ENCODE data around the gene IGSF8.

The IGSF8 gene

DNA sequence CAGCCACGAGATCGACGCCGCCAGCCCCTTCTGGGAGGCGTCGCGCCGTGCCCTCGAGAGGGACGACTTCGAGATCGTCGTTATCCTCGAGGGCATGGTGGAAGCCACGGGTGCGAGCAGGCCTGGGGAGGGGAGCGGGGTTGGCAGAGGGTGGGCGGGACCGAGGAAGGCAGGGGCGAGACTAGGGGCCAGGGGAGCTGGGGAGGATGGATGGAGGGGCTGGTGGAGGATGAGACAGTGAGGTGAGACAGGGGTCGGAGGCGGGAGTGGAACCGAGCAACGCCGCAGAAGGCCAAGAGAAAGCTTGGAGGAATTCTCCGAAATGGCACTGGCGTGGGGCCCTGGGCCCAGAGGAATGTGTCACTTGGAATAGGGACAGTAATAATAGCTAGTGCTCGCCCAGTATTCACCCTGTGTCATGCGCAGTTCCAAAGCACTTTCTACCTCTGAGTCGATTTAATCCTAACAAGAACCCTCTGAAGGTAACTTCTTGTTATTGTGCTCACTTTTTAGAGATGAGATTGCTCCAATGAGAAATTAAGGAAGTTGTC lies 13.6 kb downstream of the IGSF8 start:
- DNase-seq, result no peak

DNA sequence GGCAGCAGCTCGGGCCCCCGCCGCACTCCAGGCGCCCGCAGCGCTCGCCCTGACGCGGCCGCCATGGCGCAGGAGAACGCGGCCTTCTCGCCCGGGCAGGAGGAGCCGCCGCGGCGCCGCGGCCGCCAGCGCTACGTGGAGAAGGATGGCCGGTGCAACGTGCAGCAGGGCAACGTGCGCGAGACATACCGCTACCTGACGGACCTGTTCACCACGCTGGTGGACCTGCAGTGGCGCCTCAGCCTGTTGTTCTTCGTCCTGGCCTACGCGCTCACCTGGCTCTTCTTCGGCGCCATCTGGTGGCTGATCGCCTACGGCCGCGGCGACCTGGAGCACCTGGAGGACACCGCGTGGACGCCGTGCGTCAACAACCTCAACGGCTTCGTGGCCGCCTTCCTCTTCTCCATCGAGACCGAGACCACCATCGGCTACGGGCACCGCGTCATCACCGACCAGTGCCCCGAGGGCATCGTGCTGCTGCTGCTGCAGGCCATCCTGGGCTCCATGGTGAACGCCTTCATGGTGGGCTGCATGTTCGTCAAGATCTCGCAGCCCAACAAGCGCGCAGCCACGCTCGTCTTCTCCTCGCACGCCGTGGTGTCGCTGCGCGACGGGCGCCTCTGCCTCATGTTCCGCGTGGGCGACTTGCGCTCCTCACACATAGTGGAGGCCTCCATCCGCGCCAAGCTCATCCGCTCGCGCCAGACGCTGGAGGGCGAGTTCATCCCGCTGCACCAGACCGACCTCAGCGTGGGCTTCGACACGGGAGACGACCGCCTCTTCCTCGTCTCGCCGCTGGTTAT lies 14.2 kb downstream of the IGSF8 start:
- DNase-seq, result peak; percentile 43 to 70 (median 62)

DNA sequence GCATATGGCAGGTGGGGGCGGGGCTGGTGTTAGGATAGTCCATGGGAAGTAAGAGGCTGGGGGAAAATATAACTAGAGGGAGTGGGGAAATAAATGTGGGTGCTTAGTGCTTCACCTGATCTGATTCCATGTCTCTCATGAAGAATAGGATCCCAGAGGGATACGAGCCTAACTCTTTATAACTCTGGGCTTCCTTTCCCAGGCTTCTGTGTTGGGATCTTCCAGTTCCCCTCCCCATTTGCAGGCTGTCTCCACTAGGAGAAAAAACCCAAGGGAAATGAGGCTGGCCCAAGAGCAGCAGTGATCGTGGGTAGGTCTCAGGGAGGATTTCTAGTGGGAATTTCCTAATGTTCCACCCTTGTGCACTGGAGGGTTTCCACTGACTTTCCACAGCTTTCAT lies 15.5 kb downstream of the IGSF8 start:
- DNase-seq, result no peak

- no peak for DNase-seq
Measured at GRCh38 chr1:160082487-160082886, 15.9 kb downstream of the IGSF8 start.

- DNase-seq, result no peak
Measured at GRCh38 chr1:160081261-160081936, 17.0 kb downstream of the IGSF8 start, which contains the start of gene KCNJ9. Gene KCNJ9, plus strand, starts transcription at chr1:160081538. Its CDS starts 2,493 bp downstream, at chr1:160084031.

- DNase-seq, result no peak
Measured at GRCh38 chr1:160080381-160081100, 17.9 kb downstream of the IGSF8 start.

DNA sequence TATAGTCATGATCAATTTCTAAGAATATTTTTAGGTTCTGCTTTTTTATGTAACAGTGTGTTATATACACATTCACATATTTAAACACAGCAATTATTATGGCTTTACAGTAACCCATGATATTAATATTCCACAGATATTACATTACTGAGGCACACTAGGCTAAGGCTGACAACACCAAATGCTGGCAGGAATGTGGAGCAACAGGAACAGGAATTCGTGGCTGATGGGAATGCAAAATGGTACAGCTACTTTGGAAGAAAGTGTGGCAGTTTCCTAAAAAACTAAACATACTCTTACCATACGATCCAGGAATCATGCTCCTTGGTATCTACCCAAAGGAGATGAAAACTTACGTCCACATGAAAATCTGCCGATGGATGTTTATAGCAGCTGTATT lies 19.0 kb downstream of the IGSF8 start:
- no peak for DNase-seq

GRCh38 chr1:160078512-160079195 lies 19.8 kb downstream of the IGSF8 start:
- DNase-seq, result peak; percentile 9 to 63 (median 40)

- no peak for DNase-seq
Measured at GRCh38 chr1:160077486-160077885, 20.9 kb downstream of the IGSF8 start.

DNA sequence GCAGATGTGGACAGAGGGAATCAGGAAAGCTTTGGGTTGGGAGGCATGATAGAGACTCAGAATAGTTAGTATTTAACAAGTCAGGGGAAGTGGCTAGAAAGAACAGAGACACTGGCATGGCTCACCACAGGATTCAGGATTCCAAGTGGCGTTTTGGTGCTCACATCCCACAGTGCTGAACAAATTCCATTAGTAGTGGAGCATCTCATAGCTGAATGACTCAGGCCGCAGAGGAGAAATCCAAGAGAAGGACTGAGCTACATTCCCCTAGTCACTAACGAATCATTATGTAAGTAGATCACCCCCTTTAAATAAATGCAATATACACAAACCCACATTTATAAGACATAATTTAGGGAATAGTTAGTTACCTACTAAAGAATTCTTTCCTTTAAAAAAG lies 22.1 kb downstream of the IGSF8 start:
- no peak for DNase-seq

DNA sequence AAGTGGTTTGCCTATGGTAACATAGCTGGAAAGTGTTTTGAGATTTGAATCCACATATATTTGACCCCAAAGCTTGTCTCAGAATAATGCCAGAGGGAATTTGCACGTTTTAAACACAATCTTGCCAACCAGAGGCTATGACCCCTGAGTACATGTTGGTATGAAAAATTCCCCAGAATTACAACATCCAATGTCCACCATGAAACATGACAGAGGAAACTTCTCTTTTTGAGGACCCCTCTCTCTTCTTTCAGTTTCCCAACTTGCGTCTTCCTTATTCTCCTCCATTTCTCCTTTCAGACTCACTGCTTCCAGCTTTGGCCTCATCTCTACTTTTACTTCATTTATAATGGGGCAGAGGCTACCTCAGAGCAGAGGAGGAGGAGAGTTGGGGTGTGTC lies 22.6 kb downstream of the IGSF8 start:
- no peak for DNase-seq

DNA sequence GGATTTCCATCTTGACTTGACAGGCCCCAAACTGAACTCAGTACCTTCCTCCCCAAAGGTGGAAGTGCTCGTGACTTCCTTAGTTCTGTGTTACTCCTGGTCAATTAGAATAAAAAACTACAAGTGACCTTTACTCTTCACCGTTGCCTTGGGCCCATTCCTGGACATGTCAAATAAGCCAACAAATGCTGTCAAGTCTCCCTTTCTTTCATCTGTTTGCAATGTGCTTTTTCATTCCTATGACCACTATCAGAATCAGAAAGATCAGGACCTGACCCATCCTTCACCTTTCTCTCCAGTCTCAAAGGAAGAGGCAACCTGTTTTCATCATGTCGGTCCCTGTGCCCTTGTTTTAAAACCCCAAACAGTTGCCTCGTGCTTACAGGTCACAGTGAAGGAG lies 23.6 kb downstream of the IGSF8 start:
- DNase-seq, result no peak

DNA sequence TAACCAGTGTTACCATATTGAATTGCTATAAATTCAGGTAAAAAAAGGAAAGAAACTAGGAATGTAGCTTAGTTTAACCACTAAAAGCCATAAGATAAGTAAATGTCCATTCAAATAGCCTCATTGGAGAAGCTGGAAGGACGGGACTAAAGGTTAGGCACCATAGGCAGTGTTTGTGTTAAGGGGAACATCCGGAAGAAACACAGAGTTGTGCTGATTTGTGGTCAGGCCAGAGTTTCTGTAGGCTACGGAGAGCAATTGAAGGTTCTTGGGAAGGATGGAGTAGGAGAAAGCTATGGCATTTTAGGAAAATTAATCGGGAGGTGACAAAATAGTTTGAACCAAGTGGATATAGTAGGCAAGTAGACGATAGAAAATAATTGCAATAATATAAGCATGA lies 27.1 kb downstream of the IGSF8 start:
- no peak for DNase-seq

DNA sequence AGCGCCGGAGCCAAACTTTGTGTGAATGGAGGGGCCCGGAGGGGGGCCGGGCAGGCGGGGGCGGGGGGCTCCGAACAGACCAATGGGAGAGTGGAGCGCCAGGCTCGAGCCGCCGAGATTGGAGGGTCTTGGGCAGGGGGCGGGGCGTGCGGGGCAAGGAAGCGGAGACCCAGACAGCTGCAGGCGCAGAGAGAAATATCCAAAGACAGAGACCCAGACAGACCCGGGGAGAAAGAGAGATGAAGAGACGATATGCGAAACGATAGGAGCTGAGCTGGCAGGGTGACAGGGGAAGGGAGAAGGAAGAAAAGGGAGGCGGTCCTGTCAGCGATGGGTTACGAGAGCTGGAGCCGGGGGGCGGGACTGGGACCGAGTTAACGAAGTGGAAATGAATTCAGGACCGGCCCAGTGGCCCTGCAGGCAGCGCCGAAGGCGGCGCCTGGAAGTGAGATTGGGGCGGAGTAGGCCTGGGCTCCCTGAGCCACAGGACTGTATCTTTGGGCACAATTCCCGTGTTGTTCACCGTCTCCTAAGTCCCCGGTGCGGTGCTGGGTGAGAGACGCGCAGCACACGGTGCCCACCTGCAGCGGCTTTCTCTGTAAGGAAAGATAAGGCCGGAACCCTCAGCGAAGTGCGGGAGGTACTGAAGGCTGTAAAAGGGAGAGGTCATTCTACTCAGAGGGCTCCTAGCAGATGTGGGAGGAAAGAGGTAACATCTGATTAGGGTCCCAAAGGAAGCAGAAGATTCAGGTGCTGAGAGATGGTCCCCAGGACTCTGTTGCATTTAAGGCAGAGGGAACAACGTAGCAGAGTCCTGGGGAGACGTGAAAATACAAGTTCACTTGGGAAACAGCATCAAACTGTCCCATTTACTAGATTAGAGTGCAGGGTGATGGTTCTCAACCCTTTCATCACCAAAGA lies 27.9 kb downstream of the IGSF8 start:
- peak; percentile 55 to 81 (median 72) for DNase-seq

DNA sequence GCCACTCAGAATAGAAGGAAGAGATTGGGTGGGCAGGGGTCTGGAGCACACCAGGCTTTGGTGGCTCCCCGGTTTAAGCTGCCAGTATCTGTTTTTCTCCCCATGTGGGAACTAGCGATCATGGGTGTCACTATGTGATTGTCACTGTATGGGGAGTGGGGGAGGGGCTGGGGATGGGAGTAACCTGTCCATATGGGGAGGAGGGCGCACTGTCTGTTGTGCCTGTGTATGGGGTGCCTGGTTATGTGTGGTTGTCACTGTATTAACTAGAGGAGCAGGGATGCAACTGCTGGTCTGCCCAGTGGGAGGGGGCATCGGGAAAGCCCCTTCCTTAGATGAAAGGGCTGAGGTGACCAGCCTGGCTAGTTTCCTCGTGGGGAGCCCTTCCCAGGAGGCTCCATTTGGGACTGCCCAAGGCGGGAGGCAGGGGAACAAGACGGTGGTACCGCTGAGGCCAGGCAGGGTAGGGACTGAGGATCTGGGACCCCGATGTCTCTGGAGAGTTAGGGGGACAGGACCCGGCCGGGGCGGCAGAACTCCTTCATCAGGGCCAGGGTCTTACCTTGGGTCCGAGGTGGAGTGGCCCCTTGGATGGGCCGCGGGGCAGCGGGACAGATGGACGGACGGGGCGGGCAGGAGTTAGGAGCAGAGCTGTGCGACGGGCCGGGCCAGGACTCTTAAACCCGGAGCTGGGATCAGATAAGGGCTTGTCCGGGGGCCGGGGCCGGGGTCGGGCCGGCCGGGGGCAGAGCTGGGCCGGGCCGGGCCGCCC lies 28.8 kb downstream of the IGSF8 start, which contains the start of gene KCNJ10:
KCNJ10 (minus strand) TSS at position 701 of the 772 bp plus-strand sequence. CDS start 27,628 bp downstream, outside the sequence.
- peak in 1 of 6 experiments; percentile 44 for DNase-seq

DNA sequence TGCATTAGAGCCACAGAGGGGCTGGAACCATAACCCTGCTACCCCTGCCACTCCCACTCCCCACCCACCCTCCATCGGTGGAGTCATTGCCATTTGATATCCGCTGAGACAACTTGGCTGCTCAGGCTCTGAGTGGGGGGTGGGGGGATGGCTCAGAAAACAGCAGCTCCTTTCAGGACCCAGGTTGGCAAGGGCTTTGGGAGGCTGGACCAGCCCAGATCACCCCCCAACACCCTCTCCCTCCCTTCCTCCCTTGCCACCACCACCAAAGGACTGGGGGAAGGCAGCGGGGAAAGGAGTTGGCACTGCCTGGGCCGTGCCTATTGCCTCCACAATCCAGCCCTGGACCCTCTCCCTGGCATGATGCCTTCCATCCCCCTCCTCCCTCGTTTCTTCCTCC lies 30.2 kb downstream of the IGSF8 start:
- no peak for DNase-seq

DNA sequence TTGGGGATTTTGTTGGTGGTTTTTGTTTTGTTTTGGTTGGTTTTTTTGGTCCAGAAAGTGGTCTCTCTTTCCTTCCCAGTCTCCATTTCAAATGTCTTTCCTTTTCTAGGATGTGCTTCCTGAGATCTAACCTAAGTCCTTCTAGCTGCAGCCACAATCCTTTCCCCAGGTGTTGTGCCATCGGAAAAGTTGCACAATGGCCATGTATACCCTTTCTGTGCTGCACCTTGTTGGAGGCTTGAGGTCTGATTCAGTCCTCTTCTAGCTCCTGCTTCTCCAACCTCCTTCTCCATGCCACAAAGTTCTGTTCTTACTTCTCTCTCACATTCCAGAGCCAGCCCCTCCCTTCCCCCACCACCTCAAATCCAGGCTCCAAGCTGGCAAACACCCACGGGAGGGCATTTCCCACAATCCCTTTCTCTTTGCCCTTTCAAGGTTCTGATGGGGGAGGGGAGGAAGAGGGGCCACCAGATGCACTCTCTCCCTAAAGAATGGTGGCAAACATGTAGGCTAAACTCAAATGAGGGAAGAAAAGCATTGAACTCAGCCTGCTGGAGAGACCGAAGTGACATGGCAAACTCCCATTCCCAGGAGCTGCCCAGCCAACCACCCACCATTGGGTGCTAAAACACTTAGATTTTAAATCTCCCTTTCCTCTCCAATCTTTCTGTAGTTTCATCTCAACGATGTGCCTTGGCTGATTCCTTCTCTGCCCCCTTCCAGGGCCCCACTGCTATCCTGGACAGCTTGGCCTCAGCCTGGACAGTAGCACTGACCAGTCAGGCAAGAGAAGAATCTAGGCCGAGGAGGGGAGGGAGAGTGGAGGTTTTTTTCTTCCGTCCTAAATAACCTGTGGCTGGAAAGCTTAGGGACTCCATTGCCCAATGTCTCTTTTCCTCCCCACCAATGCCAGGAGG lies 31.3 kb downstream of the IGSF8 start:
- no peak for DNase-seq

DNA sequence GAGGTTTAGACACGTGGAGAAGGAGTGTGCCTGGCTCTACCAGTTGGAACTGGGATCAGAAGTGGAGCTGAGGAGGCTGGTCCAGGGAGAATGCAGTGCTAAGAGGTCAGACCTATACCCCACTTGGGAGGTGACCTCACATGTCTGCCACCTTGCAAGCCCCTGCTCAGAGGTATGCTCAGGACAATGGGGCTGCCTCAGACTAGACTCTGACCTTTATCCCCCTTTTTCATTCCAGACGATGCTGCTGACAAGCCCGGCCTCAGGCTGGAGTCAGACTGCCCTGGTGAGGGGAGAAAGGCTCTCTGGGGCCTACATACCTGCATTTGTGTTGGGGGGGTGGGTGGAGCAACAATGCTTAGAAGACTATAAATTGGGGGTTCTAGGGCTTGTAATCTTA lies 33.7 kb downstream of the IGSF8 start:
- DNase-seq, result no peak

DNA sequence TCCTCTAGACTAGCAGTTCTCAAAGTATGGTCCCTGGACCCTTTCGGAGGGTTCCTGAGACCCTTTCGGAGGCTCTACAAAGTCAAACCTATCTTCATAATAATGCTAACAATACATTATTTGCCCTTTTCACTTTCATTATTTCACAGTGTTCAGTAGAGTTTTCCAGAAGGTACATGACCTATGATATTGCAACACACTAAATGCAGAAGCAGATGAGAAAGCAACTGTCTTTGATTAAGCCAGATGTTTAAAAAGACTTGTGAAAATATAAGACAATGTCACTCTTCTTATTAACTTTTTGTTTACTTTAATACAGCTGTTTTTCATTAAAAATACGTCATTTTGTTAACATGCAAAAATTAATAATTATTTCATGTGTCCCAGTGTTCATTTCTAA lies 34.3 kb downstream of the IGSF8 start:
- DNase-seq, result no peak

- no peak for DNase-seq
Measured at GRCh38 chr1:160063176-160063575, 35.2 kb downstream of the IGSF8 start.
